ENCODE results near the gene ADI1. TPM values are rescaled to one million over a fixed set of nuclear protein-coding genes. Genes with fewer than 3 reads are reported as not detected.

Gene ADI1
- total and polyA plus RNA-seq, 2 of the 4 experiments (the other 2 are of a cell fraction), result 43.2 to 46.0 TPM

GRCh38 chr2:3520591-3520990, 1.3 kb upstream of the ADI1 start:
- H4K20me1 ChIP-seq (ENCODE audit: insufficient read depth, low read length), result no peaks in the 10 kb centered on the region
- H3K18ac ChIP-seq (ENCODE audit: low read depth, low read length), result no peak overlapping the region
- DNase-seq (no peak), ATAC-seq (ENCODE audit: low read depth) (no peak)
- no peak overlapping the region for H3K9ac ChIP-seq (ENCODE audit: low read depth, low read length)
- no peak overlapping the region for H4K5ac ChIP-seq (ENCODE audit: low read depth, low read length)
- H3K4ac ChIP-seq (ENCODE audit: low read depth, low read length), result no peak overlapping the region
- TF ChIP-seq MAFK (IDR thresholded peaks at IDR 0.05; ENCODE audit: low read depth, low read length) (no peak), USF2 (IDR thresholded peaks at IDR 0.05; ENCODE audit: low read depth, low read length) (no peak), CHD1 (IDR thresholded peaks at IDR 0.05; ENCODE audit: low read depth, low read length) (no peak), CEBPB (IDR thresholded peaks at IDR 0.05; ENCODE audit: low read depth, low read length) (no peak), CTCF (conservative IDR thresholded peaks at IDR 0.05; ENCODE audit: low read depth, low read length) (no peak), MAZ (IDR thresholded peaks at IDR 0.05; ENCODE audit: borderline replicate concordance, low read depth, low read length) (no peak), RCOR1 (IDR thresholded peaks at IDR 0.05; ENCODE audit: insufficient replicate concordance, low read length) (no peak), MXI1 (IDR thresholded peaks at IDR 0.05; ENCODE audit: borderline replicate concordance, low read depth, low read length) (no peak), FOS (IDR thresholded peaks at IDR 0.05; ENCODE audit: low read depth, low read length) (no peak), RFX5 (IDR thresholded peaks at IDR 0.05; ENCODE audit: low read depth, low read length) (no peak), NFE2L2 (IDR thresholded peaks at IDR 0.05; ENCODE audit: low read depth, low read length) (no peak), RAD21 (IDR thresholded peaks at IDR 0.05; ENCODE audit: low read length) (no peak), POLR2A (IDR thresholded peaks at IDR 0.05; ENCODE audit: low read depth, low read length) (no peak), SMC3 (IDR thresholded peaks at IDR 0.05; ENCODE audit: low read depth, low read length) (no peak)
- H3K27ac ChIP-seq (ENCODE audit: insufficient read depth, low read length), result no peak overlapping the region
- ChIA-PET POLR2A (ENCODE audit: unreplicated experiment) (no interaction called here), CTCF (interaction anchor here (0.9 kb wide), 1 partner anchor 81 kb away, joined by 3 read pairs; no protein-coding TSS in a partner anchor)
- no peak overlapping the region for H3K14ac ChIP-seq (replicated peaks; ENCODE audit: low read depth, low read length)
- H3K23ac ChIP-seq (ENCODE audit: low read depth, low read length), result 0 out of 2 replicates have a peak overlapping the region, but pooled peaks have one; percentile 33
- no peak overlapping the region for H3K56ac ChIP-seq (ENCODE audit: extremely low read depth, insufficient read depth, low read length)
- H2BK120ac ChIP-seq (ENCODE audit: low read depth, low read length), result no peak overlapping the region
- no TSS peak for BruUV-seq (replicated peaks)
- H4K91ac ChIP-seq (ENCODE audit: insufficient read depth, low read depth, low read length), result no peak overlapping the region
- intact Hi-C loops (cut with micrococcal nuclease) (no loop called here), dilution Hi-C loops (cut with HindIII; ENCODE audit: low sequenced_read_pairs, unreplicated experiment) (no loop called here), in situ Hi-C loops (cut with MboI; ENCODE audit: low sequenced_read_pairs) (no loop called here)
- no peak overlapping the region for H2BK20ac ChIP-seq (ENCODE audit: low read depth, low read length)
- H4K8ac ChIP-seq (ENCODE audit: low read depth in 2 of 2, low read length in 2 of 2), result no peak overlapping the region
- H2BK5ac ChIP-seq (ENCODE audit: low read depth, low read length, poor library complexity, severe bottlenecking), result no peak overlapping the region
- H2BK15ac ChIP-seq (ENCODE audit: low read depth, low read length), result no peak overlapping the region; the same call in 2 of the 3 replicates
- no peaks in the 10 kb centered on the region for H3K27me3 ChIP-seq (ENCODE audit: control insufficient read depth, insufficient read depth, low read length)
- H3K9me1 ChIP-seq (ENCODE audit: insufficient read depth, low read length), result peaks cover 13% of the 10 kb centered on the region
- H2AK5ac ChIP-seq (ENCODE audit: low read depth, low read length), result no peak overlapping the region
- peaks cover 26 to 32% of the 10 kb centered on the region in 2 experiments for H3K79me1 ChIP-seq (ENCODE audit: low read depth in 1 of 2, low read length in 2 of 2)
- no peak overlapping the region for H3K4me2 ChIP-seq (ENCODE audit: low read depth, low read length)
- peaks cover 15% of the 10 kb centered on the region for H3K4me1 ChIP-seq (ENCODE audit: control insufficient read depth, insufficient read depth, low read length)
- peak overlapping the region; percentile 30 for H2AK9ac ChIP-seq (replicated peaks; ENCODE audit: low read depth, low read length, poor library complexity)
- 90% methylated on average over 6 of the region's 6 CpGs; no CpG with 5 or more reads in 1 of the 2 experiments for WGBS, 2 experiments (ENCODE audit: extremely low coverage in 2 of 2, insufficient read length in 1 of 2)
- no peak overlapping the region for H2AFZ ChIP-seq (replicated peaks; ENCODE audit: low read length, poor library complexity)
- H3K9me3 ChIP-seq (ENCODE audit: control insufficient read depth, insufficient read depth, low read length), result no peaks in the 10 kb centered on the region
- H3K36me3 ChIP-seq (ENCODE audit: control insufficient read depth, insufficient read depth, low read length), result peaks cover 2% of the 10 kb centered on the region; the same call in 1 of the 2 replicates
- no peak overlapping the region for H3K4me3 ChIP-seq (ENCODE audit: insufficient read depth, low read depth, low read length)

Data from IMR-90 (cell line).